ENCODE measurements around the gene AP3S2.
A peak's percentile ranks its signal among the peaks of the same experiment; 100 is the strongest.
"Not testable (repeated sequence)": the region's sequence is repeated elsewhere in the genome, so short reads cannot be mapped to it uniquely, and the experiment has no call there.

AP3S2 gene

GRCh38 chr15:89870006-89870405 lies 23.8 kb downstream of the AP3S2 start:
- DNase-seq (ENCODE audit: insufficient read length, low spot score) (no peak), FAIRE-seq (no peak)

GRCh38 chr15:89869490-89869889 lies 24.3 kb downstream of the AP3S2 start:
- DNase-seq (ENCODE audit: insufficient read length, low spot score); FAIRE-seq: not testable (repeated sequence)

GRCh38 chr15:89864958-89865739 lies 28.6 kb downstream of the AP3S2 start:
- no peak for DNase-seq (ENCODE audit: insufficient read length, low spot score)
- no peak for FAIRE-seq

- no peak for FAIRE-seq
- DNase-seq (ENCODE audit: insufficient read length, low spot score): no peak
Measured at GRCh38 chr15:89863918-89864317, 29.9 kb downstream of the AP3S2 start.

GRCh38 chr15:89860891-89861290 lies 32.9 kb downstream of the AP3S2 start:
- DNase-seq (ENCODE audit: insufficient read length, low spot score) (no peak), FAIRE-seq (no peak)

GRCh38 chr15:89860431-89860830 lies 33.4 kb downstream of the AP3S2 start:
- FAIRE-seq (peak; percentile 21), DNase-seq (ENCODE audit: insufficient read length, low spot score) (no peak)

- DNase-seq (ENCODE audit: insufficient read length, low spot score) (no peak), FAIRE-seq (no peak)
Measured at GRCh38 chr15:89858661-89859458, 34.9 kb downstream of the AP3S2 start.

GRCh38 chr15:89857673-89858072 lies 36.1 kb downstream of the AP3S2 start:
- no peak for DNase-seq (ENCODE audit: insufficient read length, low spot score)
- FAIRE-seq: no peak

GRCh38 chr15:89855948-89856347 lies 37.8 kb downstream of the AP3S2 start:
- FAIRE-seq: no peak
- DNase-seq (ENCODE audit: insufficient read length, low spot score): no peak

GRCh38 chr15:89854863-89855262 lies 38.9 kb downstream of the AP3S2 start:
- not testable (repeated sequence) for DNase-seq (ENCODE audit: insufficient read length, low spot score); FAIRE-seq

- FAIRE-seq (no peak), DNase-seq (ENCODE audit: insufficient read length, low spot score) (no peak)
Measured at GRCh38 chr15:89852342-89852995, 41.3 kb downstream of the AP3S2 start.

- no peak for DNase-seq (ENCODE audit: insufficient read length, low spot score)
- FAIRE-seq: no peak
Measured at GRCh38 chr15:89851673-89852341, 42.0 kb downstream of the AP3S2 start.

- FAIRE-seq (no peak), DNase-seq (ENCODE audit: insufficient read length, low spot score) (no peak)
Measured at GRCh38 chr15:89848970-89849292, 44.9 kb downstream of the AP3S2 start.

- DNase-seq (ENCODE audit: insufficient read length, low spot score) (no peak), FAIRE-seq (no peak)
Measured at GRCh38 chr15:89847101-89847500, 46.7 kb downstream of the AP3S2 start.

- no peak for FAIRE-seq
- DNase-seq (ENCODE audit: insufficient read length, low spot score): no peak
Measured at GRCh38 chr15:89845305-89845893, 48.4 kb downstream of the AP3S2 start.

GRCh38 chr15:89841962-89842361 lies 51.8 kb downstream of the AP3S2 start:
- FAIRE-seq: no peak
- no peak for DNase-seq (ENCODE audit: insufficient read length, low spot score)

- DNase-seq (ENCODE audit: insufficient read length, low spot score): no peak
- no peak for FAIRE-seq
Measured at GRCh38 chr15:89841306-89841705, 52.5 kb downstream of the AP3S2 start.

- FAIRE-seq (no peak), DNase-seq (ENCODE audit: insufficient read length, low spot score) (no peak)
Measured at GRCh38 chr15:89839167-89839810, 54.5 kb downstream of the AP3S2 start.

- DNase-seq (ENCODE audit: insufficient read length, low spot score) (no peak), FAIRE-seq (no peak)
Measured at GRCh38 chr15:89837830-89838178, 56.0 kb downstream of the AP3S2 start.

GRCh38 chr15:89837134-89837829 lies 56.5 kb downstream of the AP3S2 start:
- FAIRE-seq (no peak), DNase-seq (ENCODE audit: insufficient read length, low spot score) (no peak)

Data from GM19239 (cell line).